ENCODE results near the gene CHRNA9. TPM values are rescaled to one million over a fixed set of nuclear protein-coding genes. Genes with fewer than 3 reads are reported as not detected.

Gene CHRNA9
- polyA plus RNA-seq, 1 donor (not counting 4 experiments of a cell fraction or from before 2014, with no cell fraction given) = 0.03 TPM

- H3K4me1 ChIP-seq (ENCODE audit: control insufficient read depth, extremely low read depth, insufficient read depth, low read length) = peaks cover 4% of the 10 kb centered on the region
- H3K9me3 ChIP-seq (ENCODE audit: control insufficient read depth, low read depth, low read length) = no peaks in the 10 kb centered on the region
- FAIRE-seq (peak; percentile 23), DNase-seq (ENCODE audit: low read depth, low spot score) (no peak)
- H3K9ac ChIP-seq (ENCODE audit: control insufficient read depth, extremely low read depth, insufficient read depth, low read length) = no peak overlapping the region
- no peak overlapping the region for H3K4me2 ChIP-seq (ENCODE audit: control insufficient read depth, extremely low read depth, insufficient read depth, low read depth, low read length)
- dilution Hi-C loops (cut with MboI; ENCODE audit: extremely low pct_ligation_motif_present, low sequenced_read_pairs) = no loop called here
- no peak overlapping the region for H3K27ac ChIP-seq (ENCODE audit: control insufficient read depth, insufficient read depth, low read length)
- no peak overlapping the region for H3K4me3 ChIP-seq (ENCODE audit: control insufficient read depth in 2 of 3, extremely low read depth in 1 of 3, insufficient read depth in 2 of 3, low read depth in 1 of 3, low read length in 3 of 3)
- no peaks in the 10 kb centered on the region for H3K79me2 ChIP-seq (ENCODE audit: control insufficient read depth, insufficient read depth, low read length)
- H3K9me1 ChIP-seq (ENCODE audit: control insufficient read depth, extremely low read depth, insufficient read depth, low read length) = peaks cover 2% of the 10 kb centered on the region
- no peak overlapping the region for H2AFZ ChIP-seq (ENCODE audit: control insufficient read depth, low read length)
- no peak for TF ChIP-seq EZH2 (IDR thresholded peaks at IDR 0.05; ENCODE audit: low read length)
- TF ChIP-seq, protein P1, sequence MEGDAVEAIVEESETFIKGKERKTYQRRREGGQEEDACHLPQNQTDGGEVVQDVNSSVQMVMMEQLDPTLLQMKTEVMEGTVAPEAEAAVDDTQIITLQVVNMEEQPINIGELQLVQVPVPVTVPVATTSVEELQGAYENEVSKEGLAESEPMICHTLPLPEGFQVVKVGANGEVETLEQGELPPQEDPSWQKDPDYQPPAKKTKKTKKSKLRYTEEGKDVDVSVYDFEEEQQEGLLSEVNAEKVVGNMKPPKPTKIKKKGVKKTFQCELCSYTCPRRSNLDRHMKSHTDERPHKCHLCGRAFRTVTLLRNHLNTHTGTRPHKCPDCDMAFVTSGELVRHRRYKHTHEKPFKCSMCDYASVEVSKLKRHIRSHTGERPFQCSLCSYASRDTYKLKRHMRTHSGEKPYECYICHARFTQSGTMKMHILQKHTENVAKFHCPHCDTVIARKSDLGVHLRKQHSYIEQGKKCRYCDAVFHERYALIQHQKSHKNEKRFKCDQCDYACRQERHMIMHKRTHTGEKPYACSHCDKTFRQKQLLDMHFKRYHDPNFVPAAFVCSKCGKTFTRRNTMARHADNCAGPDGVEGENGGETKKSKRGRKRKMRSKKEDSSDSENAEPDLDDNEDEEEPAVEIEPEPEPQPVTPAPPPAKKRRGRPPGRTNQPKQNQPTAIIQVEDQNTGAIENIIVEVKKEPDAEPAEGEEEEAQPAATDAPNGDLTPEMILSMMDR (optimal IDR thresholded peaks at IDR 0.05 in 1 of 3, IDR thresholded peaks at IDR 0.05 in 1 of 3, conservative IDR thresholded peaks at IDR 0.05 in 1 of 3; ENCODE audit: extremely low read depth in 1 of 3, insufficient read depth in 2 of 3, low read length in 3 of 3) = no peak
- no peaks in the 10 kb centered on the region for H4K20me1 ChIP-seq (ENCODE audit: control insufficient read depth, extremely low read depth, insufficient read depth, low read length)
- H3K27me3 ChIP-seq (ENCODE audit: control insufficient read depth, extremely low read depth, insufficient read depth, low read length) = no peaks in the 10 kb centered on the region
- no peaks in the 10 kb centered on the region for H3K36me3 ChIP-seq (ENCODE audit: control insufficient read depth in 2 of 2, extremely low read depth in 1 of 2, insufficient read depth in 2 of 2, low read length in 2 of 2)
Observed at GRCh38 chr4:40395908-40396793, 61.0 kb downstream of the CHRNA9 start.

- H2AFZ ChIP-seq (ENCODE audit: control insufficient read depth, low read length) = no peak overlapping the region
- TF ChIP-seq, protein P1 (optimal IDR thresholded peaks at IDR 0.05 in 1 of 3, IDR thresholded peaks at IDR 0.05 in 1 of 3, conservative IDR thresholded peaks at IDR 0.05 in 1 of 3; ENCODE audit: extremely low read depth in 1 of 3, insufficient read depth in 2 of 3, low read length in 3 of 3) = no peak
- no peak for TF ChIP-seq EZH2 (IDR thresholded peaks at IDR 0.05; ENCODE audit: low read length)
- no peaks in the 10 kb centered on the region for H3K36me3 ChIP-seq (ENCODE audit: control insufficient read depth in 2 of 2, extremely low read depth in 1 of 2, insufficient read depth in 2 of 2, low read length in 2 of 2)
- H3K9me1 ChIP-seq (ENCODE audit: control insufficient read depth, extremely low read depth, insufficient read depth, low read length) = peaks cover 7% of the 10 kb centered on the region
- DNase-seq (ENCODE audit: low read depth, low spot score) (no peak), FAIRE-seq (no peak)
- no peaks in the 10 kb centered on the region for H3K79me2 ChIP-seq (ENCODE audit: control insufficient read depth, insufficient read depth, low read length)
- no peak overlapping the region for H3K27ac ChIP-seq (ENCODE audit: control insufficient read depth, insufficient read depth, low read length)
- H3K9ac ChIP-seq (ENCODE audit: control insufficient read depth, extremely low read depth, insufficient read depth, low read length) = no peak overlapping the region
- H3K27me3 ChIP-seq (ENCODE audit: control insufficient read depth, extremely low read depth, insufficient read depth, low read length) = no peaks in the 10 kb centered on the region
- no peaks in the 10 kb centered on the region for H3K9me3 ChIP-seq (ENCODE audit: control insufficient read depth, low read depth, low read length)
- H3K4me3 ChIP-seq (ENCODE audit: control insufficient read depth in 2 of 3, extremely low read depth in 1 of 3, insufficient read depth in 2 of 3, low read depth in 1 of 3, low read length in 3 of 3) = no peak overlapping the region
- dilution Hi-C loops (cut with MboI; ENCODE audit: extremely low pct_ligation_motif_present, low sequenced_read_pairs) = no loop called here
- no peaks in the 10 kb centered on the region for H4K20me1 ChIP-seq (ENCODE audit: control insufficient read depth, extremely low read depth, insufficient read depth, low read length)
- H3K4me2 ChIP-seq (ENCODE audit: control insufficient read depth, extremely low read depth, insufficient read depth, low read depth, low read length) = no peak overlapping the region
- peaks cover 21% of the 10 kb centered on the region for H3K4me1 ChIP-seq (ENCODE audit: control insufficient read depth, extremely low read depth, insufficient read depth, low read length)
Observed at GRCh38 chr4:40399578-40399977, 64.4 kb downstream of the CHRNA9 start.

Data from keratinocyte (primary cell).